IPS-20b (cell line): Measurements from ENCODE around the gene TIMM29.

Source experiments
- H3K27ac ChIP-seq: one replicate; pipeline ENCODE4 v1.5.1; 2013; ENCODE audit warnings: low read length
- H3K27me3 ChIP-seq: 2 replicates; pipeline ENCODE4 v1.6.1; 2013; ENCODE audit warnings: mild to moderate bottlenecking, low read length, inconsistent platforms; ENCODE audit not compliant: insufficient read depth
- H3K36me3 ChIP-seq: 2 replicates; pipeline ENCODE4 v1.6.1; 2013; ENCODE audit warnings: low read depth, mild to moderate bottlenecking, inconsistent platforms, low read length, moderate library complexity; ENCODE audit not compliant: insufficient read depth
- H3K4me1 ChIP-seq: 2 replicates; pipeline ENCODE4 v1.6.1; 2013; ENCODE audit warnings: mild to moderate bottlenecking, control low read depth, inconsistent platforms, low read length, moderate library complexity; ENCODE audit not compliant: insufficient read depth
- H3K4me3 ChIP-seq: 2 replicates; pipeline ENCODE4 v1.5.1; 2013; ENCODE audit warnings: mild to moderate bottlenecking, low read length, inconsistent platforms
- H3K9ac ChIP-seq: 2 replicates; pipeline ENCODE4 v1.6.1; 2013; ENCODE audit warnings: low read depth, mild to moderate bottlenecking, inconsistent platforms, low read length, moderate library complexity
- H3K9me3 ChIP-seq: 2 replicates; pipeline ENCODE4 v1.6.1; 2013; ENCODE audit warnings: mild to moderate bottlenecking, low read depth, low read length, inconsistent platforms; ENCODE audit not compliant: insufficient read depth

Gene TIMM29

DNA sequence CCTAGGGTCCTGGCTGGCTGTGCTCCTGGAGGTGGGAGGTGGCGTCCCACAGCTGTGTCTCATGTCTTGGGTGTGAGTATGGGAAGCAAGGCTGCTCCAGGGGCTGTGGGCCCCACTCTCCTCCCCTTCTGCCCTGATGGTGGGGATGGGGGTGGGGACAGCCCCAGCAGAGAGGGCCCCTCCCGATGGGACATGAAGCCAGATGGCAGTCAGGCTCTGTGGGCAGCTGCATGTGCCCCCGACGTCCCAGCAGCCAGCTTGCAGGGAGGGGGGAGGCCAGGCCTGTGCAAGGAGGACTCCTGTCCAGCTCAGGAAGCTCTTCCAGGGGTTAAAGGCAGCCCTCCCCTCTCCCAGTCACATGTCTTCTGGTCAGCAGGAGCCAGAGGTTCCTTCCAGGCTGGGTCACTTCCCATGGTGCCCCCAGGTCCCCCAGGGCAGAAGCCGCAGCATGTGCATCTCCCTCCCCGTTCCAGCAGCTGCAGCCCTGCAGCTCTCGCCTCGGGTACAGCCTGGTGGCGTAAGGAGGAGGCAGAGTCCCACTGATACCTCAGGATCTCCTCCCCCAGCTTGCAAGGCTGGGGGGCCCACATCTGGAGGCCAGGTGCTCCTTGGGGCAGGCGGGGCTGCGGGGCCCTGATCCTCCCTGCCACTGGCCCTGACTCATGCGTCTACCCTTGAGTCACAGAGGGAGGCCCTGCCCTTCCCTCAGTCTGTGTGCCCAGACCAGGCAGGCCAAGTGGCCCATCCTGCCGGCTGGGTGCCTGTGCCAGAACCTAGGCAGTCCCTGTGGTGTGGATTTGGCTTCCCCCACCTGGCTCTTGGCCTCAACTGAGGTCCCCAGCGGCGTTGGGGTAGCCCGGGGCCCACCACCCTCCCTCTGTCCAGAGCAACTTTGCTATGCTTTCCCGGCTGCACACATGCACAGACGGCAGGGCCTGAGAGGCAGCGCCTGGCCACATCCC lies 13.2 kb upstream of the TIMM29 start:
- no peaks in the 10 kb centered on the region for H3K9me3 ChIP-seq
- no peaks in the 10 kb centered on the region for H3K27me3 ChIP-seq
- H3K9ac ChIP-seq: no peak overlapping the region
- no peak overlapping the region for H3K4me3 ChIP-seq
- H3K27ac ChIP-seq: no peak overlapping the region
- no peaks in the 10 kb centered on the region for H3K4me1 ChIP-seq
- H3K36me3 ChIP-seq: peaks cover 70% of the 10 kb centered on the region

DNA sequence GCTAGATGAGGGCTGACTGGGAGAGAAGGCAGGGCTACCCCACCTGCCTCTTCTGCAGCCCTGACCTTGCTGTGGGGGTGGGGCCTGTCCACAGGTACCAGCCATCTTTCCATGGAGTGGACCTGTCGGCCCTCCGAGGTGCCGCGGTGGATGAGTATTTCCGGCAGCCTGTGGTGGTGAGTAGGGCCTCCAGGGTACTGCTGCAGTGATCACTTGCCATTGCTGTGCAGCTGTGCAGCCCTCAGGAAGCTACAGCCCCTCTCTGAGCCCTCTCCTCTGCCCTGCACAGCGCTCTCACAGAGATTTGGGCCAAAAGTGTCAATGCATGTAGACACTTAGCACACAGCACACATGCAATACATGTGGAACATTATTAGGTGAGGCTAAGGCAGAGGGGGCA lies 12.0 kb upstream of the TIMM29 start:
- peaks cover 68% of the 10 kb centered on the region for H3K36me3 ChIP-seq

GRCh38 chr19:10918359-10918758 lies 10.3 kb upstream of the TIMM29 start:
- no peaks in the 10 kb centered on the region for H3K27me3 ChIP-seq
- peaks cover 58% of the 10 kb centered on the region for H3K36me3 ChIP-seq
- no peak overlapping the region for H3K9ac ChIP-seq
- H3K4me1 ChIP-seq: no peaks in the 10 kb centered on the region
- no peak overlapping the region for H3K27ac ChIP-seq
- no peak overlapping the region for H3K4me3 ChIP-seq
- H3K9me3 ChIP-seq: no peaks in the 10 kb centered on the region

More for the DNA sequence above, 12.0 kb upstream of the TIMM29 start:
- no peaks in the 10 kb centered on the region for H3K4me1 ChIP-seq
- no peaks in the 10 kb centered on the region for H3K9me3 ChIP-seq
- no peak overlapping the region for H3K4me3 ChIP-seq
- no peaks in the 10 kb centered on the region for H3K27me3 ChIP-seq
- no peak overlapping the region for H3K27ac ChIP-seq
- H3K9ac ChIP-seq: no peak overlapping the region

DNA sequence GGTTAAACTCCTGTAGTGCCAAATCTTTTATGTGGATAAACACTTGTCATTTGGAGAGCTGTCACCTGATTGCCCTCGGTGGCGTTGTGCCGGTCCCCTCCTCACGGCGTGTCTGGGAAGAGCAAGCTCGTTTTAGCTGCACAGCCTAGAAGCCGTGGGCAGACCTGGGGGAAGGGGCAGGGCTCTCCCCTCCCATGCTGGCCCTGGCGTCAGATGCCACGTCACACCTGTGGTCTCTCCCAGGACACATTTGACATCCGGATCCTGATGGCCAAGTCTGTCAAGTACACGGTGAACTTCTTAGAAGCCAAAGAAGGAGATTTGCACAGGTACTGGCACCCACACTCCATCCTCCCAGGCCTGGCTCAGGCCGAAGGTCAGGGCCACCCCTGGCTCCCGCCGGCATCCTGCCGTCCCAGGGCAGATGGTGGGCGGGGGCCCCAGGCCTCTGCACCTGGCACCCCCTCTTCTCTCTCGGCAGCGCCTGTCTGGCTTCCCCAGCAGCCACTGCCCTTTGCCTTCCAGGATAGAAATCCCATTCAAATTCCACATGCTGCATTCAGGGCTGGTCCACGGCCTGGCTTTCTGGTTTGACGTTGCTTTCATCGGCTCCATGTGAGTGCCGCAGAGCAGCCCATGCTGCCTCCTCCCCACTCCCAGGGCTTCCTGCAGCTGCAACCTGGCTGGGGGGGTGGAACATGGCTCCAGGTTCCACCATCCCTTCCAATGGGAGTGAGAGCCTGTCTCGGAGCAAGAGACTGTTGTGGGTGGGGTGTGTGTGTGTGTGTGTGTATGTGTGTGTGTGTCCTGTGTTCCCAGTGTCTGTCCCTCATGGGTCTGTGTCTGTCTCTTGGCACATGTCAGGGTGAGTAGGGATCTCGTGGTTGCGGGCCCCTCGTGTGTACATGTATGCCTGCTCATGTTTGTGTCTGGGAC lies 9.0 kb upstream of the TIMM29 start:
- Histone ChIP-seq H3K36me3 (peaks cover 62% of the 10 kb centered on the region), H3K4me1 (no peaks in the 10 kb centered on the region), H3K27ac (no peak overlapping the region)

GRCh38 chr19:10920288-10920655 lies 8.3 kb upstream of the TIMM29 start:
- H3K4me1 ChIP-seq: no peaks in the 10 kb centered on the region
- H3K27ac ChIP-seq: no peak overlapping the region
- no peaks in the 10 kb centered on the region for H3K27me3 ChIP-seq
- no peaks in the 10 kb centered on the region for H3K9me3 ChIP-seq
- no peak overlapping the region for H3K4me3 ChIP-seq
- H3K9ac ChIP-seq: no peak overlapping the region
- H3K36me3 ChIP-seq: peaks cover 64% of the 10 kb centered on the region

More for the DNA sequence above, 9.0 kb upstream of the TIMM29 start:
- Histone ChIP-seq H3K4me3 (no peak overlapping the region), H3K9me3 (no peaks in the 10 kb centered on the region), H3K9ac (no peak overlapping the region), H3K27me3 (no peaks in the 10 kb centered on the region)

GRCh38 chr19:10920781-10921180 lies 7.8 kb upstream of the TIMM29 start:
- no peak overlapping the region for H3K4me3 ChIP-seq
- H3K27ac ChIP-seq: no peak overlapping the region
- no peak overlapping the region for H3K9ac ChIP-seq
- H3K4me1 ChIP-seq: no peaks in the 10 kb centered on the region
- peaks cover 64% of the 10 kb centered on the region for H3K36me3 ChIP-seq
- no peaks in the 10 kb centered on the region for H3K9me3 ChIP-seq
- no peaks in the 10 kb centered on the region for H3K27me3 ChIP-seq

GRCh38 chr19:10921199-10921909 lies 7.3 kb upstream of the TIMM29 start:
- Histone ChIP-seq H3K27me3 (no peaks in the 10 kb centered on the region), H3K36me3 (peaks cover 59% of the 10 kb centered on the region), H3K4me3 (no peak overlapping the region), H3K9me3 (no peaks in the 10 kb centered on the region), H3K4me1 (no peaks in the 10 kb centered on the region), H3K9ac (no peak overlapping the region), H3K27ac (no peak overlapping the region)

- Histone ChIP-seq H3K4me3 (no peak overlapping the region), H3K36me3 (peaks cover 53% of the 10 kb centered on the region), H3K27me3 (no peaks in the 10 kb centered on the region), H3K4me1 (no peaks in the 10 kb centered on the region), H3K9ac (no peak overlapping the region), H3K9me3 (no peaks in the 10 kb centered on the region), H3K27ac (no peak overlapping the region)
Observed at GRCh38 chr19:10921910-10922637, 6.5 kb upstream of the TIMM29 start.

- H3K9ac ChIP-seq: no peak overlapping the region
- no peak overlapping the region for H3K27ac ChIP-seq
- H3K36me3 ChIP-seq: peaks cover 53% of the 10 kb centered on the region
- H3K27me3 ChIP-seq: no peaks in the 10 kb centered on the region
- no peaks in the 10 kb centered on the region for H3K9me3 ChIP-seq
- no peak overlapping the region for H3K4me3 ChIP-seq
- H3K4me1 ChIP-seq: no peaks in the 10 kb centered on the region
Observed at GRCh38 chr19:10922638-10923014, 6.0 kb upstream of the TIMM29 start.

GRCh38 chr19:10923260-10924112 lies 5.1 kb upstream of the TIMM29 start:
- H3K36me3 ChIP-seq: peaks cover 45% of the 10 kb centered on the region
- H3K27ac ChIP-seq: no peak overlapping the region

More at GRCh38 chr19:10923260-10924112, 5.1 kb upstream of the TIMM29 start:
- no peak overlapping the region for H3K9ac ChIP-seq
- no peaks in the 10 kb centered on the region for H3K27me3 ChIP-seq
- no peaks in the 10 kb centered on the region for H3K9me3 ChIP-seq
- H3K4me1 ChIP-seq: no peaks in the 10 kb centered on the region
- H3K4me3 ChIP-seq: no peak overlapping the region
